ENCODE measurements around the gene CDT1.

CDT1 gene

GRCh38 chr16:88854306-88855111, 50.9 kb downstream of the CDT1 start:
- no peak for DNase-seq (ENCODE audit: low read depth in 1 of 2, low spot score in 1 of 2)

GRCh38 chr16:88855176-88855575, 51.6 kb downstream of the CDT1 start:
- DNase-seq (ENCODE audit: low read depth in 1 of 2, low spot score in 1 of 2) = no peak

- no peak for DNase-seq (ENCODE audit: low read depth in 1 of 2, low spot score in 1 of 2)
Measured at GRCh38 chr16:88855736-88856121, 52.1 kb downstream of the CDT1 start.

GRCh38 chr16:88856122-88856827, 52.7 kb downstream of the CDT1 start:
- no peak for DNase-seq (ENCODE audit: low read depth in 1 of 2, low spot score in 1 of 2)

GRCh38 chr16:88856828-88857727, 53.5 kb downstream of the CDT1 start, which contains the start of the genes GALNS and TRAPPC2L:
Gene GALNS, minus strand, starts transcription at chr16:88856947. Its CDS starts 70 bp downstream, at chr16:88856877.
Gene TRAPPC2L, plus strand, starts transcription at chr16:88857127. Its CDS starts 24 bp downstream, at chr16:88857151.
- DNase-seq (ENCODE audit: low read depth in 1 of 2, low spot score in 1 of 2) = peak; percentile 99

- DNase-seq (ENCODE audit: low read depth in 1 of 2, low spot score in 1 of 2) = peak; percentile 54 to 68
Measured at GRCh38 chr16:88857728-88858339, 54.2 kb downstream of the CDT1 start.

All from stimulated activated CD4-positive, alpha-beta T cell treated with anti-CD3 and anti-CD28 coated beads, Interleukin-15, amount 100 ng/mL, for 1 hour (primary cell).